Astrocyte (in vitro differentiated cells and primary cell): ENCODE data around the gene CELF3. TPM values are rescaled to one million over a fixed set of nuclear protein-coding genes. Genes with fewer than 3 reads are reported as not detected.

ENCODE experiments used
- DNase-seq: peaks from one replicate; pipeline ENCODE4 v3.0.0-alpha.2; 2010; ENCODE audit warnings: low read depth
- FAIRE-seq: peaks from 2 replicates; lab custom pipeline; 2011; peaks lifted over from hg19 to GRCh38; lab: Jason Lieb, UNC
- H2AFZ ChIP-seq: 2 replicates; pipeline ENCODE4 v1.6.0; 2012; ENCODE audit warnings: low read depth, low read length, inconsistent platforms
- H3K27ac ChIP-seq: 2 replicates; pipeline ENCODE4 v1.5.1; 2011; ENCODE audit warnings: low read depth, low read length, inconsistent platforms
- H3K27me3 ChIP-seq: 2 replicates; pipeline ENCODE4 v1.6.0; 2011; ENCODE audit warnings: low read length, inconsistent platforms; ENCODE audit not compliant: insufficient read depth
- H3K36me3 ChIP-seq: 2 replicates; pipeline ENCODE4 v1.5.1; 2011; ENCODE audit warnings: low read length, inconsistent platforms; ENCODE audit not compliant: insufficient read depth
- H3K4me1 ChIP-seq: 2 replicates; pipeline ENCODE4 v1.5.1; 2011; ENCODE audit warnings: low read length, inconsistent platforms; ENCODE audit not compliant: insufficient read depth
- H3K4me2 ChIP-seq: 2 replicates; pipeline ENCODE4 v1.6.0; 2012; ENCODE audit warnings: low read length, inconsistent platforms
- H3K4me3 ChIP-seq: 2 replicates; pipeline ENCODE4 v1.5.1; 2011; ENCODE audit warnings: low read depth, mild to moderate bottlenecking, low read length, inconsistent platforms; ENCODE audit not compliant: insufficient read depth
- H3K79me2 ChIP-seq: 2 replicates; pipeline ENCODE4 v1.6.0; 2012; ENCODE audit warnings: mild to moderate bottlenecking, low read length, inconsistent platforms; ENCODE audit not compliant: insufficient read depth
- H3K9ac ChIP-seq: 2 replicates; pipeline ENCODE4 v1.6.0; 2012; ENCODE audit warnings: mild to moderate bottlenecking, low read length, inconsistent platforms
- H3K9me3 ChIP-seq: 2 replicates; pipeline ENCODE4 v1.5.1; 2012; ENCODE audit warnings: low read depth, mild to moderate bottlenecking, low read length, inconsistent platforms; ENCODE audit not compliant: insufficient read depth
- H4K20me1 ChIP-seq: 2 replicates; pipeline ENCODE4 v1.6.0; 2012; ENCODE audit warnings: low read length, inconsistent platforms; ENCODE audit not compliant: insufficient read depth
- H3K27ac Mint-ChIP-seq: one replicate; pipeline ENCODE4 v1.8.0; 2021; ENCODE audit warnings: mild to moderate bottlenecking, mixed read lengths; ENCODE audit not compliant: unreplicated experiment
- H3K27me3 Mint-ChIP-seq: one replicate; pipeline ENCODE4 v1.8.0; 2021; ENCODE audit warnings: low read depth, mixed read lengths; ENCODE audit not compliant: unreplicated experiment
- H3K36me3 Mint-ChIP-seq: one replicate; pipeline ENCODE4 v1.8.0; 2021; ENCODE audit warnings: low read depth, mixed read lengths; ENCODE audit not compliant: unreplicated experiment
- H3K4me1 Mint-ChIP-seq: one replicate; pipeline ENCODE4 v1.8.0; 2021; ENCODE audit warnings: low read depth, mixed read lengths; ENCODE audit not compliant: unreplicated experiment
- H3K4me3 Mint-ChIP-seq: one replicate; pipeline ENCODE4 v1.8.0; 2021; ENCODE audit warnings: mild to moderate bottlenecking, moderate library complexity, mixed read lengths; ENCODE audit not compliant: unreplicated experiment
- H3K9me3 Mint-ChIP-seq: one replicate; pipeline ENCODE4 v1.8.0; 2021; ENCODE audit warnings: mild to moderate bottlenecking, mixed read lengths; ENCODE audit not compliant: unreplicated experiment
- CTCF ChIP-seq: IDR thresholded peaks from 2 replicates; pipeline ENCODE4 v1.5.1; 2011; ENCODE audit warnings: low read depth, mild to moderate bottlenecking, inconsistent platforms, low read length, moderate library complexity; ENCODE audit not compliant: insufficient read depth
- EZH2 ChIP-seq: IDR thresholded peaks from 2 replicates; pipeline ENCODE4 v1.6.1; 2012; ENCODE audit warnings: mild to moderate bottlenecking, low read length, inconsistent platforms; ENCODE audit not compliant: insufficient read depth
- total RNA-seq: library from RNA; stranded (reverse); gene quantifications from 2 replicates; pipeline ENCODE4 v1.2.1, GENCODE V29; 2021

CELF3 gene
- total RNA-seq, 1 donor from 2014 or later: not detected

GRCh38 chr1:151705753-151706463, 10.7 kb downstream of the CELF3 start:
- Histone ChIP-seq H4K20me1 (no peaks in the 10 kb centered on the region), H3K9ac (no peak overlapping the region), H3K27ac (no peak overlapping the region), H2AFZ (no peak overlapping the region), H3K27me3 (no peaks in the 10 kb centered on the region), H3K9me3 (no peaks in the 10 kb centered on the region), H3K4me3 (no peak overlapping the region), H3K36me3 (no peaks in the 10 kb centered on the region), H3K79me2 (no peaks in the 10 kb centered on the region), H3K4me1 (no peaks in the 10 kb centered on the region), H3K4me2 (no peak overlapping the region)
- Mint-ChIP-seq H3K36me3 (peaks cover 14% of the 10 kb centered on the region), H3K9me3 (no peaks in the 10 kb centered on the region), H3K27ac (peak overlapping the region; percentile 43), H3K27me3 (no peaks in the 10 kb centered on the region), H3K4me1 (peaks cover 11% of the 10 kb centered on the region), H3K4me3 (no peak overlapping the region)
- FAIRE-seq (no peak), DNase-seq (no peak)
- TF ChIP-seq EZH2 (no peak), CTCF (no peak)

- DNase-seq: no peak
- no peak for TF ChIP-seq CTCF
- no peak for TF ChIP-seq EZH2
- Mint-ChIP-seq H3K27me3 (no peaks in the 10 kb centered on the region), H3K4me1 (peaks cover 11% of the 10 kb centered on the region), H3K27ac (peak overlapping the region; percentile 9), H3K36me3 (peaks cover 18% of the 10 kb centered on the region), H3K9me3 (no peaks in the 10 kb centered on the region), H3K4me3 (no peak overlapping the region)
- H3K4me2 ChIP-seq: no peak overlapping the region
- H3K36me3 ChIP-seq: no peaks in the 10 kb centered on the region
- no peak overlapping the region for H3K27ac ChIP-seq
- no peak overlapping the region for H3K4me3 ChIP-seq
- H3K4me1 ChIP-seq: no peaks in the 10 kb centered on the region
- H2AFZ ChIP-seq: no peak overlapping the region
- H3K9me3 ChIP-seq: no peaks in the 10 kb centered on the region
- H3K27me3 ChIP-seq: no peaks in the 10 kb centered on the region
- no peak overlapping the region for H3K9ac ChIP-seq
- H3K79me2 ChIP-seq: no peaks in the 10 kb centered on the region
- no peaks in the 10 kb centered on the region for H4K20me1 ChIP-seq
- no peak for FAIRE-seq
These were observed 11.5 kb downstream of the CELF3 start for GRCh38 chr1:151705146-151705545.

GRCh38 chr1:151704246-151704645, 12.4 kb downstream of the CELF3 start:
- no peak overlapping the region for H3K4me3 Mint-ChIP-seq
- TF ChIP-seq CTCF (no peak), EZH2 (no peak)
- FAIRE-seq (no peak), DNase-seq (no peak)
- no peak overlapping the region for H3K27ac Mint-ChIP-seq
- H3K36me3 Mint-ChIP-seq: peaks cover 18% of the 10 kb centered on the region
- no peaks in the 10 kb centered on the region for H3K9me3 Mint-ChIP-seq
- H3K27me3 Mint-ChIP-seq: no peaks in the 10 kb centered on the region
- Histone ChIP-seq H3K79me2 (no peaks in the 10 kb centered on the region), H3K36me3 (peaks cover 4% of the 10 kb centered on the region), H3K4me2 (no peak overlapping the region), H3K27me3 (no peaks in the 10 kb centered on the region), H3K9me3 (no peaks in the 10 kb centered on the region), H4K20me1 (no peaks in the 10 kb centered on the region), H3K9ac (no peak overlapping the region), H3K4me3 (no peak overlapping the region), H2AFZ (no peak overlapping the region), H3K27ac (no peak overlapping the region), H3K4me1 (no peaks in the 10 kb centered on the region)
- peaks cover 14% of the 10 kb centered on the region for H3K4me1 Mint-ChIP-seq
